H1 (cell line): ENCODE results near the gene RPRD1A. TPM values are rescaled to one million over a fixed set of nuclear protein-coding genes. Genes with fewer than 3 reads are reported as not detected.

Experiments used
- ATF3 ChIP-seq: IDR thresholded peaks from 2 replicates; pipeline ENCODE4 v1.6.1; 2011; ENCODE audit warnings: low read depth, mild to moderate bottlenecking, low read length; ENCODE audit not compliant: insufficient read depth
- CTBP2 ChIP-seq: IDR thresholded peaks from 2 replicates; pipeline ENCODE4 v1.7.0; 2011; ENCODE audit warnings: borderline replicate concordance, mild to moderate bottlenecking, moderate library complexity, mixed read lengths, low read length; ENCODE audit not compliant: insufficient read depth, insufficient read length
- JUND ChIP-seq: IDR thresholded peaks from 2 replicates; pipeline ENCODE4 v1.6.1; 2011; ENCODE audit warnings: mild to moderate bottlenecking, improper control_type of control experiment, low read length
- NANOG ChIP-seq: IDR thresholded peaks from 2 replicates; pipeline ENCODE4 v1.6.1; 2011; ENCODE audit warnings: low read length, low read depth, mild to moderate bottlenecking, inconsistent platforms; ENCODE audit not compliant: insufficient read depth, poor library complexity, severe bottlenecking
- SIRT6 ChIP-seq: IDR thresholded peaks from one replicate; pipeline ENCODE4 v1.7.1; 2012; ENCODE audit warnings: low read length, inconsistent platforms
- polyA plus RNA-seq, 7 experiments: library from polyadenylated mRNA; depleted of rRNA in 3 of 7; stranded (reverse) in 5 of 7; unstranded in 2 of 7; fragments of >200 nt in 5 of 7; fragments of 200-250 nt in 2 of 7; gene quantifications; 1 replicate in 5 of 7; 2 replicates in 1 of 7; 4 replicates in 1 of 7; pipeline versions ENCODE4 v1.2.1 to v1.2.3, GENCODE V29; 2011 to 2013; ENCODE audit warnings: missing spikeins in 2 of 7, mixed read lengths in 2 of 7
- total RNA-seq: library from RNA; stranded (reverse); fragmentation: NEBNext Ultra II Directional; extraction: Animal tissue kit (Norgen Biotek cat#: 25700); gene quantifications from 2 replicates; pipeline ENCODE4 v1.2.1, GENCODE V29; 2021

RPRD1A gene
- total and polyA plus RNA-seq, 2 of the 8 experiments (the other 6 are each of a cell fraction or from before 2014, with no cell fraction given) = 40.5 to 106 TPM

- TF ChIP-seq CTBP2 (no peak), JUND (no peak), NANOG (no peak), SIRT6 (no peak), ATF3 (no peak)
Measured at GRCh38 chr18:35949090-35949489, 118.3 kb downstream of the RPRD1A start (continued).
